HG03097 (cell line): Measurements from ENCODE around the gene MMP7.

ENCODE experiments used
- ATAC-seq: cut with Tn5 transposase; IDR thresholded peaks from one replicate; pipeline ENCODE4 v1.9.1; 2021; ENCODE audit not compliant: unreplicated experiment, low FRiP score

Gene MMP7

GRCh38 chr11:102497061-102497460 lies 33.5 kb downstream of the MMP7 start:
- no peak for ATAC-seq

- peak; percentile 96 for ATAC-seq
Observed at GRCh38 chr11:102495161-102496042, 35.1 kb downstream of the MMP7 start.

- no peak for ATAC-seq
Observed at GRCh38 chr11:102494216-102494615, 36.3 kb downstream of the MMP7 start.

GRCh38 chr11:102493524-102493923 lies 37.0 kb downstream of the MMP7 start:
- ATAC-seq: no peak

DNA sequence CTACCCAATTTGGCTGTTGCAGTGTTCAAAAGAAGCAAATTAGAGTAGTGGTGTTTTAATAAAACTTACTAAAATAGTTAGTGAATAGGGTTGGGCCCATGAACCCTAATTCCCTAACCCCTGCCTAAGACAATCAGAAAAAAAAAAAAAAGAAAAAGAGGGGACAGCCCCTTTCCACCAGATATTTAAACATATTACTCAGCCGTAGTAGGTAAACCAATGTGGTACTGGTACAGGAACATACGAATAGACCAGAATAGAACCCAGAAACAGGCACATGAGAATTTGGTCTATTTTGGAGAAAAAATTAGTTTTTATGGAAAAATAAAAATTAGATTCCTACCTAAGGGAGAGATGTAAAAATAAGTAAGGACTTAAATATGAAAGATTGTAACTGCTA lies 38.6 kb downstream of the MMP7 start:
- no peak for ATAC-seq

GRCh38 chr11:102489186-102490145 lies 41.1 kb downstream of the MMP7 start:
- ATAC-seq: no peak

DNA sequence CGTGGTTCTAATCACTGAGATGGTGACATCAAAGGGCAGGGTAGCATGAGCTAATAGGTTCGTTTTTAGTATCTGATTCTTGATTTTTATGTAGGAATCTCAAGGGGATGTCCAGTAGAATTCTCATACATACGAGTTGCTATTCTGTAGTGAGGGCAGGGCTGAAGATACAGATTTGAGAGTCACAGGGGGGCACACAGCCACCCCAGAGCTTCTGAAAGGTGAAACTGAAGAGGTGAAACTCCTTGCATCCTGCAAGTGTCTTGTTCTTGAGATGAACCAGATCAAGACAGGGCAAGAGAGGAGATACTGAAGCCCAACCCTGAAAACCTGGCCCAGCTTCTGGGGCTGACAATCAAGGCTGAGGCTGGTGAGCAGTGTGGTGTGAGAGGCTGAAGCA lies 42.3 kb downstream of the MMP7 start:
- ATAC-seq: no peak

DNA sequence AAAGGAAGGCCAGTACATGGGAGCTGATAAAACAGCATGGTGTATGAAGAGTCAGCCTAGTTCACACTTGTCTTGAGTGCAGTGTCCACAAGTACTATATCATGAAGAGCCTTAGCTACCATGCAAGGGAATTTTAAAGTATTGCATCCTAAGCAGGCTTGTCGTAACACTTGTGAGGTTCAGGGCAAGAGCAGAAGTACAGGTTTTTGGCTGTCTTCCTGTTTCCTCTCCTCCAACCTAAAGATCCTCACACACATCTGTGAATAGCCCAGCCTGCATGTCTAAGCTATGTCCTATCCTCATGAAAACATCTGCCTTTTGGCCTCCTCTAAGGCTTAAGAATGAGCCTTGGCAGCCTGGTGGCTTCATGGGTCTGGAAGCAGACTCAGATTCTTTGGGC lies 43.3 kb downstream of the MMP7 start:
- no peak for ATAC-seq

DNA sequence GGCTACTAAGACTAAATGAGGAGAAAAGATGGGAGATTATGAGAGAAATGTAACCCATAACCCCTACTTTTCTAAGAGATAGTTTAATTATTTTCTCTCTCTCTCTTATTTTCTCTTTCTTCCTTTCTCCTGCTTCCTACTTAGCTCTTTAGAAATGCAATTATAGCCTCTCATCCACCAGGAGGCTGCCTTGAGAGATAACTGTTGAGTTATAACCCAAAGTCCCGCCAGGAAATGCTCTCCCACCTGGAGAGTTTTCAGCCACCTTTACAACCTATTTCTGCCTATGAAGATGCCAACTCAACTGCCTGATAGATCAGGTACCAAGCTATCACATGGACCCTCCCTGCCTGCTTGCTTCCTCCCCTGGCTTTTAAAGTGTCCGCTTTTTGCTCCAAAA lies 44.0 kb downstream of the MMP7 start:
- no peak for ATAC-seq

DNA sequence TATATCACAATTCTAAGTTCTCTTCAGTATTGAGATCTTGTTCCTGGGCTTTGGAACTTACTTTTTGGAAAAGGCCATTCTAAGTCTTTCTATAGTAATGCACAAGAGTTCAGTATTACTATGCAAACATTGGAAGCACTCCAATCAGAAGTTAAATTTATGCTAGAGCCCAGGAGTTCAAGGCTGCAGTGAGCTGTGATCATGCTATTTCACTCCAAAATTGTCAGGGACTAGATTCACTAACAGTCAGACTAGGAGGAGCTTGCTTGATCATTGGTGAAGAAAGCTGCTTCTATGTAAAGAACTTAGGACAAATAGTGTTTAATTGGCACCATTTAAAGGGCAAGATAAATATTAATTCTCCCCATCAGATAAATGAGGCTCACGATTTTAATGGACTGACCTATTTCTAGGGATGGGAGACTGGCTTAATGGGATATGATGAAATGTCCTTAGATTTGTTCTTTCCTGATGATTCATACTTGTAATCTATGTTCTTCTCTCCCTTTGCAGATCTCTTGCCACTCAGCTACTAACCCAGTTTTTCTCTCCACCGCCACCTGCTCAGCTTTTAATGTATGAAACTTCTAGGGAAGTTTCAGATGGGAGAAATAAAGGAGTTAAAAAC lies 45.3 kb downstream of the MMP7 start:
- ATAC-seq: no peak

- no peak for ATAC-seq
Observed at GRCh38 chr11:102482433-102482832, 48.1 kb downstream of the MMP7 start.

GRCh38 chr11:102479733-102480132 lies 50.8 kb downstream of the MMP7 start:
- no peak for ATAC-seq

GRCh38 chr11:102478673-102479299 lies 51.8 kb downstream of the MMP7 start:
- ATAC-seq: no peak

DNA sequence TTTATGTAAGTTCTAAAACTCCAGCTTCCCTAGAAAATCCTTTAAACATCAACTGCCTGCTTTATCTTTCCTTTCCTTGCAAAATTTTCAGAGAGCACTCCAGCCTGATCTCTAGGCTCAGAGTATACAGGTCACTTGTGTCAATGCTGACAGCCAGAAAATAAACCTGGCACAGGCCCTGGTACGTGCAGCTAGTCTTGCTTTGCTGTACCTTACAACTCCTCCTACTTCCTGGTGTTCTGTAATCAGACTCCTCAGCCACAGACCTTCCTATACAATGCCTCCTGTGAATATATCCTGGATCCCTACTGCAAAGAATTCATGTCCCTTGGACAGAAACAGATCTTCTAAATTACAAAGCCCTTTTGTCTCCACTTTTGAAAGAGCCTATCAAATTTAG lies 53.7 kb downstream of the MMP7 start:
- ATAC-seq: no peak

DNA sequence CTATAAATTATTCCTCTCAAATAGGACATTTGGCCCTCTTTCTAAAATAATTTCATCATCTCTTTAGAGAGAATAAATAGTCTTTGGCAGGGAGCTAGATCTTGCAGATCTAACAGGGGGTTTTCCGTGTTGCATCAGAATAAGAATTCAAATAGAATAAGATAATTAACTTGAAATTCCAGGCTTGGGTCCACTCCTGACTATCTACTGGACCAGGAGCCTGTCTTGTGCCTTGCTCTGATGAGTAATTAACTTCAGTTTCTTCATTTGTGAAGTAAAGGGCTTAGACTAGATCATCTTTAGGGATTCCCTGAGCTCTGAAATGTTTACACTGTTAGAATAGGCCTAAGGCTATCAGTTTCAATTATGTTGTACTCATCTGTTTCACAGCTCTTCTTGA lies 54.5 kb downstream of the MMP7 start:
- no peak for ATAC-seq

GRCh38 chr11:102473543-102473942 lies 57.0 kb downstream of the MMP7 start:
- no peak for ATAC-seq

DNA sequence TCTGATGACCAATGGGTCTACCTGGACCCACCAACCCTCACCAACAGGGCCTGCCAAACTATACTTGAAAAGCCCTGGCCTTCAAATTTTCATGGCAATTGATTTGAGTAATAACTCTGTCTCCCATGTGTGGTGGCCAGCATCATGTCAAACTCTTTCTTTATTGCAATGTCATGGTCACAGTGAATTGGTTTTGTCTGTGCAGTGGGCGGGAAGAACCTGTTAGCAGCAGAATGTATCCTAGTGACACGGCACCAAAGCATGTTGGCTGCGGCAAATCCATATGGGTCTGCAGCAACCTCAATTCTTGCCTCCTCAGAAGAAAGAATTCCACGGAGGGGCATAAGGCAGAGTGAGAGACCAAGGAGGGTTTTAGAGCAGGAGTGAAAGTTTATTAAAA lies 58.4 kb downstream of the MMP7 start:
- no peak for ATAC-seq

- no peak for ATAC-seq
Observed at GRCh38 chr11:102471474-102471873, 59.1 kb downstream of the MMP7 start.
